ENCODE results near the gene RAB3IL1. TPM values are rescaled to one million over a fixed set of nuclear protein-coding genes. Genes with fewer than 3 reads are reported as not detected.
A peak's percentile ranks its signal among the peaks of the same experiment; 100 is the strongest.

The RAB3IL1 gene
- total and polyA plus RNA-seq, 9 of the 15 experiments (the other 6 are each of a cell fraction or from before 2014, with no cell fraction given), result 0.15 to 42.6 (median 15.5) TPM

- TF ChIP-seq KAT2B (IDR thresholded peaks at IDR 0.05; ENCODE audit: low read depth, low read length) (no peak), NR4A1 (CRISPR knock-in tag; IDR thresholded peaks at IDR 0.05) (no peak), NR4A1 (tag; IDR thresholded peaks at IDR 0.05) (peak; percentile 58), HDAC2 (IDR thresholded peaks at IDR 0.05) (peak; percentile 88), ATF6 (CRISPR knock-in tag; IDR thresholded peaks at IDR 0.05) (0 out of 2 replicates have a peak, but pooled peaks have one; percentile 77), THRB (CRISPR knock-in tag; conservative IDR thresholded peaks at IDR 0.05) (no peak), THAP7 (CRISPR knock-in tag; IDR thresholded peaks at IDR 0.05) (0 out of 2 replicates have a peak, but pooled peaks have one; percentile 16), SNAPC5 (CRISPR knock-in tag; IDR thresholded peaks at IDR 0.05) (no peak), STAT5A (IDR thresholded peaks at IDR 0.05; ENCODE audit: borderline replicate concordance, low read length) (peak; percentile 81), FUS (optimal IDR thresholded peaks at IDR 0.05; ENCODE audit: low read depth, low read length) (no peak), BRF2 (IDR thresholded peaks at IDR 0.05; ENCODE audit: borderline replicate concordance, insufficient read depth, insufficient read length) (no peak), NCOR1 (IDR thresholded peaks at IDR 0.05) (peak; percentile 93), HINFP (tag; conservative IDR thresholded peaks at IDR 0.05; ENCODE audit: low read depth) (peak; percentile 82), CREB3L1 (IDR thresholded peaks at IDR 0.05; ENCODE audit: borderline replicate concordance, low read depth) (no peak; the same call in 1 of the 2 replicates), SNIP1 (IDR thresholded peaks at IDR 0.05; ENCODE audit: low read depth) (no peak), E2F3 (CRISPR knock-in tag; IDR thresholded peaks at IDR 0.05) (no peak), NFIX (CRISPR knock-in tag; IDR thresholded peaks at IDR 0.05; ENCODE audit: low read depth) (no peak), ZKSCAN8 (CRISPR knock-in tag; IDR thresholded peaks at IDR 0.05) (no peak), TFAM (CRISPR knock-in tag; conservative IDR thresholded peaks at IDR 0.05) (no peak)
Observed at GRCh38 chr11:61919705-61920631, 2.6 kb upstream of the RAB3IL1 start (continued).

Data from K562 (cell line).